Epidermal melanocyte (primary cell): ENCODE data around the gene ERFL.

ENCODE experiments used
- DNase-seq: peaks from one replicate; pipeline ENCODE4 v3.0.0; 2011; ENCODE audit warnings: low spot score; ENCODE audit not compliant: insufficient read length

The ERFL gene

DNA sequence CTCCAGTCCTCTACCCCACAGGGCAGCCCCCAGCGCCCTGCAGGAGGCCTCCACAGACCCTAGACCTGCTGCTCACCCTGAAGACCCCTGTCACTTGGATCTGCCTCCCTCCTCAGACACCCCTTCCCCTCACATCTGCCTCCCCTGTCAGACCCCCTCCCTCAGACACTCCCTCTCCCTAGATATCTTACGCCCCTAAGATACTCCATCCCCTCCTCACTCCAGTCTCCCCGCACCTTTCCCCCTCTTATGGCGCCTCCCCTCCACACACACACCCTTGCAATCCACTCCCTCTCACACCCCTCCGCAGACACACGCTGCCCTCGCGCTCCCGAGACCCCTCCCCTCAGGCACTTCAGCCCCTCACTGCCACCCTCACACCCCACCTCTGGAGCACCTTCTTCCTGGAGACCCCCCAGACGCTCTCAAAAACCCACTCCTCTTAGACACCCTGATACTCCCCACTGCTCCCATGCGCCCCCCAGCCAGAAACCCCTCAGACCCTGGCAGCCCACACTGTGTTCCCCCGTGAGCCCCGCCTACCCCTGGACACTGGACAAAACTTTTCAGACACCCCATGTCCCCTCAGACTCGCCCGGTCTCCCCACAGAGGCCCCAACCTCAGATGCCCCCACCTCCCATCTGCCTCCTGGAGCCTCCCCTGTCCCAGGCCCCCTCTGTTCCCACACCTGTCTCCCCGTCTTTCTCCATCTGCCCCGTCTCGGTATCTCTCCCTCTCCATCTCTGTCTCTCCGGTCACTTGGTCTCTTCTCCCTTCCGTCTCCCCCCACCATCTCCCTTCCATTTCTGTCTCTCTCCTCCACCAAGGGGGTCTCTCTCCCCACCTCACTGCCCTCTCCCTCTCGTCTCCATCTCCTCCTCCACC, 14.5 kb downstream of the ERFL start:
- DNase-seq, result no peak

DNA sequence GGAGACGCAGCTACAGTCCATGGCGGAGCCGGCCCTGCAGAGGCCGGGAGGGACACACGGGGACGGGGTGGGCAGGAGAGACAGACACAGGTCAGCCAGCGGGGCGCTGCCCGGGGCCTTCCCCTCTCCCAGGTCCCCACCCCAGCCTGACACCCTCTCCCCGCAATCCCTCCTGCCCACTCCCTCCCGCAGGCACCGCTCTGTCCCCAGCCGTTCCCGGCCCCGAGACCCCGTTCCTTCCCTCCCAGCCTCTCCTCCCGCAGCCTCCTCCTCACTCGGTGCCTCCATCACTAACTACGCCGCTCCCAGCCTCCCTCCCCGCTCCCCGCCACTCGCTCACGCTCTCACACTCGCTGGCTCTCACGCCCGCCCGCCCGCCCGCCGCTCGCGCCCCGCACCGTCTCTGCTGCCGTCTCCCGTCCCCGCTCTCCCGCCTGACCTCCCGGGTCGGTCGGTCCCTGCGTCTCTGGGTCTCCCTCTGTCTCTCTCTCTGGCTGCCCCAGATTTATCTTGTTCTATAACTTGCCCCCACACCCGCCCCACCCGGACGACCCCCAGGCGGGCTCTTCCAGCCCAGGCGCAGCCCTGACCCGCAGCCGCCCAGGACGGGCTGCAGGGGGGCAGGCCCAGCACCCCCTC, 15.2 kb downstream of the ERFL start:
- DNase-seq, result no peak

DNA sequence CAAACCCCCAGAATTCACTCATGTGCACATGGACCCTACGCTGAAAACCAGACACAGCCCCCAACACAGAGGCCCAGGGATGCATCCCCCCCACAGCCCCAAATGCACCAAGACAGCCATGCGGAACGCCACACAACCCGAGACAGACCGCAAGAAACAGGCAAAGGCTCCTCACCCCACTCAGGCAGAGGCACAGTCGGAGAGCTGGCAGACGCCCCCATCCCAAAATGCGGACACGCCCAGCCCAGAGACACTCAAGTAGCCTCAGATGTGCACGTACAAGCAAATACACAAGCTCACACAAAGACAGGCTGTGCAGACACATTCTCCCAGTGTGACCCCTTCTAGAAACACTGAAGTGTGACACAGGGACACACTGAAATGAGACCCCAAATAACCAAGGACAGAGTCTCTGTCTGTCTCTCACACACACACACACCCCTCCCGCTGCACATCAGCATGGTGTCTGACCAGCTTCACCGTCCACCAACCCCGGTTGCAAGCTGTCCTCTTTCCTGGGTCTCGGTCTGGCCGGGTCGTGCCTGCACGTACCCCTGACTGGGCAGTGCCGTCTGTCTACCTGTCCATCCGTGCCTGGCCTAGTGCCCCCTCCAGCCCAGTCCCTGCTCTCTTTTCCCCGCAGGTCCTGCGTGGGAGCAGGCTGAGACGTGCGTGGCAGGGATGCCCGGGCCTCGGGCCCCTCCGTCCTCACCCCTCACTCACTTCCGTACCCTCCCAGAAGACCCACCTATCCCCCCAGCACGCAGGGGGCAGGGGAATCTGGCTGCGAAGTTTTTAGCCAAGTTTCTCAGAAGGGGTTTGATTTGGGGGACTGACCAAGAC, 16.1 kb downstream of the ERFL start:
- DNase-seq, result no peak

DNA sequence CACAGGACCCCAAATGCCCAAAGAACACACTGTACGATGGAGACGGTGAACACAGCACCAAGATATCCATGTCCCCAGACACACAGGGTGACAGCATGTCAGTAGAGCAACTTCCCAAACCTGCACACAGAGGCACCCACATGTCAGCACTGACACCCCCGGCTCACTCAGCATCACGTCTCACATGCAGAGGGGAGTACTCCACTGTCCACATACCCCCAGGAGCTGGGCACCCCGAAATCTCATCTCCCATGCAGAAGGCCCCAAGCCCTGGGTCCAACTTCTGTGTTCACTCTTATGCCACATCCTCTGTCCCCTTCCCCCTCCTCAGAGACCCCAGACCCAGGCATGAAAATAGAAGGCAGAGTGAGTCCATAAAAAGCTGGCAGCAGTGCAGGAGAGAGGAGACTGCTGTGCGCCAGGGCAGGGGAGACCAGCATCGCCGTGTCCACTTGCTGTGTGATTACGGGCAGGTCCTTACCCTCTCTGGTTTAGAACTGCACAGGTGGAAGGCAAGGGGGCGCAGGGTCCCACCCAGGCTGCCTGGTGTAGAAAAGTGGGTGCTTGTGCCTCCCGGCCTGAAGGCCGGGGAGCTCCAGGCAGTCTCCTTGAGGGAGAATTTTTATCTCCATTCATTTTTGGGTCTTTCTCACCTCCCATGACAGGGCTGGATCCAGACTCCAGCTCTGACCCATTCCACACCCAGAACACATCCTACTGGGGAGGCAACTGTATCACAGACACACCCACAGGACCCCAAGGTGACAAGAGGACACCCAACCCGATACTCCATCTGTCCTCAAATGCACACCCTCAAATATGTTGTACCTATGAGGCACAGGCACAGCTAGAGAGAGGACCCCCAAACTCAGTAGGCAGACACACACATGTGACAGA, 17.0 kb downstream of the ERFL start:
- no peak for DNase-seq

DNA sequence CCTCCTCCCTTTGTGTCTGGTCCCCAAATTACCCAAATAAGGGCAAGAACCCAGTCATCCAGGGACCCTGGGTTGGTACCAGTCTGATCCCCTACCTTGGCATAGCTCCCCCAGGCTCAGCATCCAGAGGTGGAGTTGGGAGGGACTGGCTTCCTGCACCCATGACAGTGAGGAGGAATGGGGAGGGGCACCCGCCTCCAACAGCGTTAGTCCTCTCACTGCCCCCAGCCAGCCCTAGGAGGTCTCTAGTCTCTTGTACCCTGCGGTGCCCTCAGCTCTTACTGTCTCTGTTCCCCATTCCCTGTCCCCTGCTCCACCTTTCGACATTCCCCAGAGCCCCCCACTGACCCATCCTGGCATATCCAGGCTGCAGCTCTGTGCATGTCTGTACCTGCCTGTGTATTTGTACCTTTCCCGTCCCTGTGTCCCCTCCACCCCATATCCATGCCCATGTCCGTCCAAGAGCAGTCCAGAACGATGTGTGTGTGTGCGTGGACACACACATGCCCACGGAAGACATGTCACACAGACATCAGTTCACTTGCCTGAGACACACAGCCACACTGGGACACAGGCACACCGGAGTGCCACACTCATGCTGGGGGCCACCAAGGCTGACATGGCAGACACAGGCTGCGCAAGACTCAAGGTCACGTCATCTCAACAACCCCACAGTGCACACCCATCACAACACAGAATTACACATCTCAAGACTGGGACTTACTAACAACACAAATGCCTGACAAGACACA, 17.8 kb downstream of the ERFL start:
- DNase-seq, result no peak

DNA sequence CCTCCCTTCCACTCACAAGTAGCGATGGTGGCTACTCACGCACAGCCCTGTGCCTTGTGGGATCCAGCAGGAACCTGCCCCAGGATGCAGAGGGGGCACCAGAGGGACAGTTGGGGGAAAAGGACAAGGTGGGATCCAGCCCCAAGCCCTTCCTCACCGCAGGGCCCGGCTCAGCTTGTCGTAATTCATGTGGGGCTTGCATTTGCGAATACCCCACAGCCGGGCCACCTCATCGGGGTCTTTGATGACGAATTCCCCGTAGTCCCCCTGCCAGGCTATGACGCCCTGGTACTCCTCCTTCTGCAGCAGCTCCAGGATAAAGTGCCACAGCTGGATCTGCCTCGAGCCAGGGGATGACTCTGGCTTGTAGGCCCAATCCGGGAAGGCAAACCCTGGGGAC, 18.5 kb downstream of the ERFL start:
- DNase-seq, result no peak

DNA sequence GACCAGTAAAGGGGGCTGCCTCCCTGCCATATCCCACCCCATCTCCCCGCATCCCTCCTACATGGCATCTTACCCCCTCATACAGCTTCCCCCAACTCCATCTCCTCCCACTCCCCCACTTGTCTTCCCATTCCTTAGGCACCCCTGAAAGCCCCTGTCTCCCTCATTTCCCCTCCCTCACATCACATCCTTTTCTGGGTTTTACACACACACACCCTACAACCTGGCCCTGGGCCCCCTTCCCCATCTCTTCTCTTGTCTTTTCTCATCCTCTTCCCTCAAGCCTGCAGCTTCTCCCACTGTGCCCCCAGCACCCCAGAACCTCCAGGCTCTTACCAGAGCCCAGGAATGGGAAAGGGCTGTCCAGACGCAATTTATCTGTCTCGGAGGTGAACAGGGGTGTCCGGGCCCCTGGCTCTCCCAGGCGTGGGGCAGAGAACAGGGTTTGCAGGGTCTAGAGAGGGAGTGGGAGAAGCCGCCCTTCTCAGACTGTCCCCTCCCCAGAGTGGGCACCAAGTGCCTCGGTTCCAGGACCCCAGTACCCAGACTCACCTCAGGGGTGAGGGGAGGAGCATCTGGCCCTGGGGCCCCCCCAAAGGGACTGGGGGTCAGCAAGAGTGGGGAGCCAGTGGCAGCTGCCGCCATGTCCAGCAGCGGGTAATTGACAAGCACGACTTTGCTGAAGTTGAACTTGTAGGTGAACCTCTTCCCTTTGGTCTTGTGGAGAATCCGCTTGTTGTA, 19.4 kb downstream of the ERFL start:
- no peak for DNase-seq

DNA sequence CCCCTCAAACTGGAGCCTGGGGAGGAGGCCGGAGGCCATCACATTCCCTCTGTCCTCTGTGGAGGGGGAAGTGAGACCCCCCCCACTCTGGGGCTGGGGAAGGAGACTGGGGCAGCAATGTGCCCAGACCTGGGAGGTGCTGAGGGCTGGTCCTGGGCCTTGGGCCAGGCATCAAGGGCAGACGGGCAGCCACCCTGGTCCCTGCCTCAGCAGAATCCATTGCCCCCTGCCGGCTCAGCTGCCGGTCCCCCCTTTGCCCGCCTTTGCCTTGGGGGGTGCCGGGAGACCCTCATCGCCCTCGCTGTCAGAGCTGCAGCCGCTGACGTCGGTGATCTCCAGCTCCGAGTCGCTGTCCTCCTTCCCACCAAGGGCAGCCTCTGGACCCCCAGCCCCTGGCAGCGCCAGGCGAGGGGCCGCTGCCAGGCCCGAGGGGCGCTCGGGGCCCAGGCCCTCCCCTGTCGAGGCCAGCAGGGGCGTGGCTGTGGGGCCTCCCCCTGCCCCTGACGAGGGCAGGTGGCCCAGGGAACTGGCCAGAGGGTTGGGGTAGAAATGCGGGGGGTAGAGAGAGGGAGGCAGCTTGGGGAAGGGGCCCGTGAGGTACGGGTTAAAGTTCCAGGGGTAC, 20.1 kb downstream of the ERFL start:
- DNase-seq, result no peak

DNA sequence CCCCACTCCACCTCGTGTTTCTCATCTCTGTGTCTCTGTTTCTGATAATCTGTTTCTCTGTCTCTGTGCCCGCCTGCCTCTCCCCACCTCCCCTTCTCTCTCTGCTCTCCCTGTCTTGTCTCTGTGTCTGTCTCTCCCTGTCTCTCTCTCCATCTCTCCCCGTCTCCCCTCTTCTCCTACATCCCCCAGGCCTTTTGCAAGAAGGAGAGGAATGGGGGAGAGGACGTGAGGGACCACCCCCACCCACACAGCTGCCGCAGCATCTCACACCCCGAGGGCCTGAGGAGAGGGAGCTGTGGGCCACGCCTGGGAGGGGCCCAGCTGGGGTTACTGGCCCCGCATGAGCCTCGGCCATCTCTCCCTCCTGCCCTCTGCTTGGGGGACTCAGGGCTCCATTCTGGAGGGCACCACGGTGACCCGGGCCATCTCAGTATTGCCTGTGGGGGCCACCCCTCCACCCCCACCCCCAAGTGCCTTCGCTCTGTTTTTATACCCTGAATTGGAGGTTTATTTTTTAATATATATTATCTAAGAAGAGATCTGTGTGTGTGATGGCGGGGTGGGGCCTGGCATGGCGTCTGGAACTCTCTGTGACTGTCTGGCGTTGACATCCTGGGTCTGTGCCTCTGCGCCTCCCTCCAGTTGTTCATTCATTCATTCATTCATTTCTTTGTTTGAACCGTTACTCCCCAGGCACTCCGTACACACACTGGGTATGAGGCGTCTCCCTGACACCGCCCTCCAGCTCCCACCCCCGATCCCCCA, 21.2 kb downstream of the ERFL start:
- DNase-seq, result no peak

DNA sequence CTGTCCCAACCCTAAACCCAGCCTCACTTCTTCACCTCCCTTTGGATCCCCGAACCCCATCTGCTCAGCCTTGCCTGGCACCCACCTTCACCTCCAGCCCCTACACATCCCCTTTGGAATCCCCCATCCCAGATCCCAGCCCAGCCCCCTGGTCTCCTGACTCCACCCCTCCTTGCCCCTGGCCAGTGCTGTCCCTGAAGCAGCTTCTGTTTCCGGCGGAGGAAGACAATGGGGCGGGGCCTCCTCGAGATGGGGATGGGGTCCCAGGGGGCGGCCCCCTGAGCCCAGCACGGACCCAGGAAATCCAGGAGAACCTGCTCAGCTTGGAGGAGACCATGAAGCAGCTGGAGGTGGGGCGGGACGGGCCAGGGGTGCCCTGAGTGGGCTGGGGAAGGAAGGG, 22.0 kb downstream of the ERFL start:
- no peak for DNase-seq

DNA sequence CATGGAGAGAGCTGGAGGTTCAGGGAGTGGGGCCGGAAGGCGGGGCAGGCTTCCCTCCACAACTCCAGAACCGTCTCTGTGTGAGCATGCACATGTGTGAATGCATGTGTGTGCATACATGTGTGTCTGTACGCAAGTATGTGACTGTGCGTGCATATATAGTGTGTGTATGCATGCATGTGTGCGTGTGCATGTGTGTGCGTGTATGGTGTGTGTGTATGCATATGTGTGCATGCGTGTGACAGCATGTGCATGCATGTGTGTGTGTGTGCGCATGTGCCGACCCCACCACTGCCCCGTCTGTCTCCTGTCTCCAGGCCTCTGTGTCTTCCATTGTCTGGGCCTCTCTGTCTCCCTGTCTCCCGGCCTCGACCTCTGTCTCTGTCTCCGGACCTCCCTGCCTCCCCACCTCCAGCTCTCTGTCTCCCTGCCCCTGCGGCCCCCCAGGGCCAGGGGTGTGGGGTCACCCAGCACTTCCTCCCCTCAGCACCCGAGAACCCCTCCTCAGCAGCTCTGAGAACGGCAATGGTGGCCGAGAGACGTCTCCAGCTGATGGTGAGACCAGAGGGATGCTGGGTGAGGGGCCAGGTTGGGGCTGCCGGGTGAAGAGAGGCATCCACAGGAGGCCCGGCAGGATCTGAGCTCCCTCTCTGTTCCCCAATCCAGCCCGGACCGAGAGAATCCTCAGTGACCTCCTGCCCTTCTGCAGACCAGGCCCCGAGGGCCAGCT, 22.8 kb downstream of the ERFL start:
- no peak for DNase-seq

DNA sequence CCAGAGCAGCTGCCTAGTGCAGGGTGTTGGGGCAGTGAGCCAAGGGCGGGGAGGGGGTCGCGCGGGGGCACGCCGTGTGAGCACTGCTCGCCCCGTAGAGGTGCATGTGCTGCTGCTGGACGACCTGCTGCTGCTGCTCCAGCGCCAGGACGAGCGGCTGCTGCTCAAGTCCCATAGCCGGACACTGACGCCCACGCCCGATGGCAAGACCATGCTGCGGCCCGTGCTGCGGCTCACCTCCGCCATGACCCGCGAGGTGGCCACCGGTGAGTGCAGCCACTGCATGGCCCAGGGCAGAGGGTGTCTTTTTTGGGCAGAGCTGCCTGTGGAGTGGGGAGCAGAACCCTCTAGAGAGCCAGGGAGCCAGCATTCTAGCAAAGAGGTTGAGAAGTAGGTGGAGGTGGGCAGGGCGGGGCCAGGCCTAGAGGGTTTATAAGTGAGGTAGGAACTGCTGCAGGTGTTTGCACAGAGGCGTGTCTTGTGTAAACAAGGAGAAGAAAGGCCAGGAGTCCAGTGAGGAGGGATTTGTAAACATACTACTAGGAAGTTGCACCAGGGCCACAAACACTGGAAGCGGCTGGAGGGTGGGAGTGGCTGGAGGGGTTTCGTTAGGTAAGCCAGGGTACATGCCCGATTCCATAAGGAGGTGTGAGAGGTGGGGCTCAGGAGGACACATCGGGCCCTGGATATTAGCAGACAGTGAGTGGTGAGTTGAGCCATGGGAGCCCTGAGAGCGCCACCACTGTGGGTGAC, 24.0 kb downstream of the ERFL start:
- DNase-seq, result no peak

DNA sequence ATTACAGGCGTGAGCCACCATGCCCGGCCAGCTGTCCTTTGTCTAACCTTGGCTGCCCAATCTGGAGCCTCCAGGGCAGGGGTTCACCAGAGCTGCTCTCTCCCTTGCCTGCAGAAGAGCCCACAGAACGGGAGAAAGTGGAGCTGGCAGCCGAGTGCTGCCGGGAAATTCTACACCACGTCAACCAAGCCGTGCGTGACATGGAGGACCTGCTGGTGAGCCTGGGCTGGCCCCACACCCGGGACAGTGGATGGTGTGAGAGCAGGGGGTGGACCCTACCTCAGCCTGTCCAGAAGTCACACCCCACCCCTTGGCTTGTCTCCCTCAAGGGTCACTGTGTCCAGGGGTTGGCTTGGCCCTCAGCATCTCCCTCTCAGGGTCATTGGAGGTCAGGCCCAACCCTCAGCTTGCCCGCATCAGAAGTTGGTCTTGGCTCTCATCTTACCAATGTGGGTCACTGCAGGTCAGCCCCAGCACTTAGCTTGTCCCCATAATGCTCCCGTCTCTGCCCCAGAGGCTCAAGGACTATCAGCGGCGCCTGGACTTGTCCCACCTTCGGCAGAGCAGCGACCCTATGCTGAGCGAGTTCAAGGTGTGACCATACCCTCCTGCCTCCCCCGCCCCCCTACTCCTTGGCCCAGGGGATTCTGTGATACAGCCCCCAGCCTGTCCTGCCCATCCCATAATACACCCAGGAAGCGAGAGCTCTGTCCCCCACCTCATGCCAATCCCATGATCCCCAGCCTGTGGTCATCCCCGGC, 24.9 kb downstream of the ERFL start:
- DNase-seq, result no peak

DNA sequence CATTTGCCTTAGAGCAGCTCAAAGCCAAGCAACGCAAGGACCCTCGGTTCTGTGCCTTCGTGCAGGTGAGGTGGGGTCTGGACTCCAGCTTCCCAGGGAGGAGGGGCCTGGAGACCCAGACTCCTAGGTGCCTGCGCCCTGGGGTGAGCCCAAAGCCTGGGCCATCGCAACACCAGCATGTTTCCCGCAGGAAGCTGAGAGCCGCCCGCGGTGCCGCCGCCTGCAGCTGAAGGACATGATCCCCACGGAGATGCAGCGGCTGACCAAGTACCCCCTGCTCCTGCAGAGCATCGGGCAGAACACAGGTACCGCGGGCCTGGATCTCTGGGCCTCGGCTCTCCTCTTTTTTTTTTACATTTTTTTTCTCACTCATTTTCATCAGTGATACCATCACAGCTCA, 25.7 kb downstream of the ERFL start:
- DNase-seq, result no peak

DNA sequence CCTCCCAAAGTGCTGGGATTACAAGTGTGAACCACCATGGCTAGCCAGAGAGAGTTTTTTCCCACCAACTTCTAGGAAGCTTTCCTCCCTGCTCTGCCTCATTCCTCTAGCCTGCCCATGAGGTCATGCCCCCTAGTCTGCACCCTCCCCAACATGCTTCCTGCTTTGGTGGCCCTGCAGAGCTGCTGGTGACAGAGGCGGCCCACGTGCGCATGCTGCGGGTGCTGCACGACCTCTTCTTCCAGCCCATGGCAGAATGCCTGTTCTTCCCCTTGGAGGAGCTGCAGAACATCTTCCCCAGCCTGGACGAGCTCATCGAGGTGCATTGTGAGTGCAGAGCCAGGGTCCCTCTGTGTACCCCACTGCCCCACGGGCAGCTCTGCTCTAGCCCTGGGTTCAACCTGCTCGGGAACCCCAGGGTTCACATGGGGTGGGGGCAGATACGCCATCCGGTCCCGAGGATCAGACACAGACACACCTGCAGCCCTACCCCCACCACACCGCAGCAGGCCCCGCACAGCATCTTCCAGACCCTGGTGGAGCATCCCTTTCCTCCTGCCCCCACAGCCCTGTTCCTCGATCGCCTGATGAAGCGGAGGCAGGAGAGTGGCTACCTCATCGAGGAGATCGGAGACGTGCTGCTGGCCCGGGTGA, 26.4 kb downstream of the ERFL start:
- no peak for DNase-seq

DNA sequence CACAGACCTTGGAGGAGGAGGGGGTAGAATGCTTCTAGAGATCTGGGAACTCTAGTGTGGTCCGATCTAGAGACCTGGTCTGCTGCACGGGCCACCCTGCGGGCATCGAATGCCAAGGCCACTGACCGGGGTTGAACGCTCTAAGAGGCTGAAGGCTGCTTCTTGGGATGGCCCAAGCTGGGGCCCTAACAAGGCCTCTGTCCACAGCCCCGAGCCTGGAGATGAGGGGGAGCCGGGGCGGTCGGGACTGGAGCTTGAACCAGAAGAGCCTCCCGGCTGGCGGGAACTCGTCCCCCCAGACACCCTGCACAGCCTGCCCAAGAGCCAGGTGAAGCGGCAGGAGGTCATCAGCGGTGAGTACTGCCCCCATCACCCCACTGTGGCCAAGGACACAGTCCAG, 30.0 kb downstream of the ERFL start:
- DNase-seq, result no peak
